GM19452 (cell line): Measurements from ENCODE around the gene SLC35F6.
"Not testable (repeated sequence)": the region's sequence is repeated elsewhere in the genome, so short reads cannot be mapped to it uniquely, and the experiment has no call there.

Experiments used
- ATAC-seq: cut with Tn5 transposase; IDR thresholded peaks from one replicate; pipeline ENCODE4 v1.9.1; 2021; ENCODE audit not compliant: unreplicated experiment

SLC35F6 gene

GRCh38 chr2:26754972-26755670 is 9.0 kb upstream of the SLC35F6 start:
- no peak for ATAC-seq

- no peak for ATAC-seq
Measured at GRCh38 chr2:26756337-26756736, 7.7 kb upstream of the SLC35F6 start.

- ATAC-seq, result peak; percentile 55
Measured at GRCh38 chr2:26757873-26758789, 6.0 kb upstream of the SLC35F6 start.

GRCh38 chr2:26758790-26759321 is 5.2 kb upstream of the SLC35F6 start:
- no peak for ATAC-seq

- ATAC-seq, result no peak
Measured at GRCh38 chr2:26759845-26760244, 4.2 kb upstream of the SLC35F6 start.

GRCh38 chr2:26760991-26761390 is 3.1 kb upstream of the SLC35F6 start:
- not testable (repeated sequence) for ATAC-seq

- no peak for ATAC-seq
Measured at GRCh38 chr2:26763019-26763418, 1.1 kb upstream of the SLC35F6 start.

- no peak for ATAC-seq
Measured at GRCh38 chr2:26764906-26765305, 822 bp downstream of the SLC35F6 start.

- ATAC-seq, result no peak
Measured at GRCh38 chr2:26765475-26766200, 1.6 kb downstream of the SLC35F6 start.

- no peak for ATAC-seq
Measured at GRCh38 chr2:26767129-26767528, 3.0 kb downstream of the SLC35F6 start.

- no peak for ATAC-seq
Measured at GRCh38 chr2:26767894-26768487, 3.9 kb downstream of the SLC35F6 start.

- no peak for ATAC-seq
Measured at GRCh38 chr2:26768759-26769088, 4.6 kb downstream of the SLC35F6 start.

GRCh38 chr2:26769089-26769761 is 5.1 kb downstream of the SLC35F6 start:
- no peak for ATAC-seq

GRCh38 chr2:26770986-26771586 is 7.0 kb downstream of the SLC35F6 start:
- no peak for ATAC-seq

GRCh38 chr2:26772064-26773001 is 8.2 kb downstream of the SLC35F6 start:
- ATAC-seq, result no peak

GRCh38 chr2:26776195-26776800 is 12.2 kb downstream of the SLC35F6 start:
- ATAC-seq, result no peak

GRCh38 chr2:26778098-26778497 is 14.0 kb downstream of the SLC35F6 start:
- ATAC-seq, result no peak

GRCh38 chr2:26778507-26778906 is 14.4 kb downstream of the SLC35F6 start:
- ATAC-seq, result no peak
